ENCODE results near the gene SLC22A23.

Gene SLC22A23

DNA sequence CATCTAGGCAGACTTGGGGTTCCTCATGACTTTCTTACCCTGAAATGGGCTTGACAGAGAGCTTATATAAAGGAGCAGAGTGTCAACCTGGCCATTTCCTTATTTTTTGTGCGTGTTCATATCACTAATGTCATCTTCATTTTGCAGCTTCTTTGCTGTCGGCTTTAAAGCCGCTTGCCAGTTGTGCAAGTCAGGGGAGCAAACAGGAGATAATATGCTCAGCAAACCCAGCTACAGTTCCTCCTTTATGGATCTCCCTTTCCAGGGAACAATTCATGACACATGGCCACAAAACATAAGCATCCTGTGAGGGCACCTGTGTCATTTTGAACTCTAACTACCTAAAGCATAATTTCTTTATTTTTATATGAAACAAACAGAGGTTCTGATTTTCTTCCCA is 222.9 kb downstream of the SLC22A23 start:
- no peak overlapping the region for H3K4me3 ChIP-seq
- no peak for TF ChIP-seq EZH2 (IDR thresholded peaks at IDR 0.05)
- no peak for TF ChIP-seq POLR2AphosphoS5 (IDR thresholded peaks at IDR 0.05; ENCODE audit: borderline replicate concordance, low read depth, low read length)
- TF ChIP-seq FOXP2 (optimal IDR thresholded peaks at IDR 0.05; ENCODE audit: control extremely low read depth, extremely low read length, insufficient read depth): no peak
- H3K36me3 ChIP-seq (ENCODE audit: insufficient read depth, low read length): no peaks in the 10 kb centered on the region
- no peaks in the 10 kb centered on the region for H3K9me3 ChIP-seq (ENCODE audit: low read depth, low read length)
- no peak overlapping the region for H3K9ac ChIP-seq (ENCODE audit: insufficient read length)
- no peak overlapping the region for H3K27ac ChIP-seq
- no peak for DNase-seq (ENCODE audit: low read depth, low spot score)

DNA sequence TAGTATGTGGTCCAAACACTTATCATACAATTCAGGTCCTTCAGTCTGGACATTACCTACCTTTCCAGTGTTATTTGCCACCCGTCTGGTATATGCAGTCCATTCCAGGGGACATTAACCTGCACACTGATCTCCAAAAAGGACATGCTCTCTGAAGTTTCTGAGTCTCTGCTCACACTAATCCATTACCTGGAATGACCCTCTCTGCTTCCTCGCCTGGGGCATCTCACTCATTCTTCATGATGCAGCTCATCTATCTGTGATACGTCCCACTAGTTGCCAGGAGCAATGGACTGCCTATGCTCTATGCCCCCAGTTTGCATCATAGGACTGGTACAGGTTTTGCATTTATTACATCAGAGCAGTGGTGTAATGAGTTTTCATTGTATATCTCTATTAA is 223.5 kb downstream of the SLC22A23 start:
- no peak overlapping the region for H3K27ac ChIP-seq
- TF ChIP-seq FOXP2 (optimal IDR thresholded peaks at IDR 0.05; ENCODE audit: control extremely low read depth, extremely low read length, insufficient read depth) (no peak), POLR2AphosphoS5 (IDR thresholded peaks at IDR 0.05; ENCODE audit: borderline replicate concordance, low read depth, low read length) (no peak), EZH2 (IDR thresholded peaks at IDR 0.05) (no peak)
- H3K4me3 ChIP-seq: no peak overlapping the region
- no peaks in the 10 kb centered on the region for H3K9me3 ChIP-seq (ENCODE audit: low read depth, low read length)
- no peaks in the 10 kb centered on the region for H3K36me3 ChIP-seq (ENCODE audit: insufficient read depth, low read length)
- no peak for DNase-seq (ENCODE audit: low read depth, low spot score)
- no peak overlapping the region for H3K9ac ChIP-seq (ENCODE audit: insufficient read length)

- H3K27ac ChIP-seq: no peak overlapping the region
- no peaks in the 10 kb centered on the region for H3K36me3 ChIP-seq (ENCODE audit: insufficient read depth, low read length)
- no peak overlapping the region for H3K9ac ChIP-seq (ENCODE audit: insufficient read length)
- no peaks in the 10 kb centered on the region for H3K9me3 ChIP-seq (ENCODE audit: low read depth, low read length)
- DNase-seq (ENCODE audit: low read depth, low spot score): no peak
- peak overlapping the region; percentile 90 for H3K4me3 ChIP-seq
- no peak for TF ChIP-seq EZH2 (IDR thresholded peaks at IDR 0.05)
- no peak for TF ChIP-seq POLR2AphosphoS5 (IDR thresholded peaks at IDR 0.05; ENCODE audit: borderline replicate concordance, low read depth, low read length)
- TF ChIP-seq FOXP2 (optimal IDR thresholded peaks at IDR 0.05; ENCODE audit: control extremely low read depth, extremely low read length, insufficient read depth): no peak
These were observed 224.6 kb downstream of the SLC22A23 start for GRCh38 chr6:3232017-3232945.

DNA sequence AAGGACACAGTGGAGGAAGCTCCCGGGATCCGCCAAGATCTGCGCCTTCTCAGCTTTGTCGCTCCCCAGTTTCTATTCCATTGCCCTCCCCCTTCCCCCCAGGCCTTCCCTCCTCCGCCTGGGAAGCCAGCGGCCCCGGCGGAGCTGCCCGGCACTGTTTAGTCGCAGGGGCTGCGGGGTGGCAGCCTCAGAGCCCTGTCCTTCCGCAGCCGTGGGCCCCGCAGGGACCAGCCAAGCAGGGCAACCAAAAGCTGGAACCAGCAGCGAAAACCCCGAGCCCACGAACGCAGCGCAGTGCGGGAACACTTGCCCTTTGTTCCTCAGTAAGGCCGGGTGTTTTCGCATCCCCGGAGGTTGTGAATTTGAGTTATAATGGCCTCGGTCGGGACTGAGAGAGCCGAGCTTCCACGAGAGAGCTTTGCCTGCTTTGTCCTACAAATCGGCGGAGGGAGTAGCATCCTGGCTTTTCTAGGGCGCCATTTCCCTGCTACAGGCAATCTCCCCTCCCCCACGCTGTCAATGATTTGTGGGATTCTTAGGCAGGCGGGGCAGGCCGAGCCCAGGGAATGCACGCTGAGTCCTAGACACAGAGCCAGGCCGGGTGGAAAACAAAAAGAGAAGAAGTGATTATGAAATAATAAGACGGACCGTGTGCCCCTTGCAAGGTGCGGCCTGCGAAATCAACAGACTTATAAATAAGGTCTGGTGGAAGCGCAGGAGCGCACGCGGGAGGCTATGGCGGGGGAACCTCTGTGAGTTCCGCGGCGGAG is 225.4 kb downstream of the SLC22A23 start:
- no peak overlapping the region for H3K27ac ChIP-seq
- no peaks in the 10 kb centered on the region for H3K36me3 ChIP-seq (ENCODE audit: insufficient read depth, low read length)
- H3K9ac ChIP-seq (ENCODE audit: insufficient read length): peak overlapping the region; percentile 57
- DNase-seq (ENCODE audit: low read depth, low spot score): no peak
- TF ChIP-seq POLR2AphosphoS5 (IDR thresholded peaks at IDR 0.05; ENCODE audit: borderline replicate concordance, low read depth, low read length) (no peak), FOXP2 (optimal IDR thresholded peaks at IDR 0.05; ENCODE audit: control extremely low read depth, extremely low read length, insufficient read depth) (no peak), EZH2 (IDR thresholded peaks at IDR 0.05) (no peak)
- no peaks in the 10 kb centered on the region for H3K9me3 ChIP-seq (ENCODE audit: low read depth, low read length)
- H3K4me3 ChIP-seq: peak overlapping the region; percentile 90

DNA sequence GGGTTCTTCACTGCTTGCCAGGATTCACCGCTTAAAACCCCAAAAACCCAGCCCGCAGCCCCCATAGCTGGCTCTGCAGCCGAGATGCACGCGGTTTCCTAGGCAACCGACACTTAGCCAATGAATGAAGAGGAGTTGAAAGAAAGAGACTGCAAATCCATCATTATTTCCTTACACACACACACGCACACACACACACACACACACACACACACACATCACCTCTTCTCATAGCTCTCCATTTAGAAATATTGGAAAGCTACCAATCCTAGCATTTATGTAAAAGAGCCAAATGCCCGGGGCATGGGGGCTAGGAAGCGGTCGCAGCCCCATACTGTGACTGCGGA is 226.0 kb downstream of the SLC22A23 start:
- Histone ChIP-seq H3K4me3 (peak overlapping the region; percentile 90), H3K36me3 (ENCODE audit: insufficient read depth, low read length) (peaks cover 3% of the 10 kb centered on the region; the same call in 1 of the 2 replicates), H3K9ac (ENCODE audit: insufficient read length) (no peak overlapping the region), H3K27ac (no peak overlapping the region), H3K9me3 (ENCODE audit: low read depth, low read length) (no peaks in the 10 kb centered on the region)
- TF ChIP-seq EZH2 (IDR thresholded peaks at IDR 0.05): no peak
- TF ChIP-seq POLR2AphosphoS5 (IDR thresholded peaks at IDR 0.05; ENCODE audit: borderline replicate concordance, low read depth, low read length): no peak
- no peak for TF ChIP-seq FOXP2 (optimal IDR thresholded peaks at IDR 0.05; ENCODE audit: control extremely low read depth, extremely low read length, insufficient read depth)
- DNase-seq (ENCODE audit: low read depth, low spot score): no peak

DNA sequence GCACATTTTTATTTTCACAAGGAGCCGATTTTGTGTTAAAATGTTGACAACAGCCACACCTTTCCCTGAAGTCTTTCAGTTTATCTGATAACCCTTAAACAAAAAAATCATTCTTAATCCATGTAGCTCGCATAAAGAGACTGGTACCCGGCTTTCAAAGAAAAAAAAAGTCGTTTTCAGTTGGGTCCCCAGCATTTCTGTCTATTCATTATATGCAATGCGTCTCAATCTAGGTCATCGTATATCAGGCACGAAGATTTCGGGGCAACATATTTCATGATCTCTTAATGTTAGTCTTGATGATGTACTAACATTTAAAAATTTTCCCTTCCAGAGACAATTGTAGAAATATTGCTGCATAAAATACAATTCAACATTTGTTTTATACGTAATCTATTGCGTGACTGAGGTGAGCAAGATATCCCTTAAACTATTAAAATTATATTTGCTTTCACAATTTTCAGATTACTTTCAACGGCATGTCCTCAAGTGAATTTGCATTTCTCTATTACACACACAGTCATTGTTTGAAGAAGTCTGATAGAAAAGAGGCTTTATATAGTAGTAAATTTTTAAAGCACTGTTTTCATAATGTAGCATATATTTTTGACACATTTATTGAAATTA is 226.5 kb downstream of the SLC22A23 start:
- TF ChIP-seq EZH2 (IDR thresholded peaks at IDR 0.05) (no peak), FOXP2 (optimal IDR thresholded peaks at IDR 0.05; ENCODE audit: control extremely low read depth, extremely low read length, insufficient read depth) (no peak), POLR2AphosphoS5 (IDR thresholded peaks at IDR 0.05; ENCODE audit: borderline replicate concordance, low read depth, low read length) (no peak)
- peak overlapping the region; percentile 90 for H3K4me3 ChIP-seq
- no peak overlapping the region for H3K27ac ChIP-seq
- DNase-seq (ENCODE audit: low read depth, low spot score): no peak
- no peaks in the 10 kb centered on the region for H3K9me3 ChIP-seq (ENCODE audit: low read depth, low read length)
- peaks cover 3% of the 10 kb centered on the region; the same call in 1 of the 2 replicates for H3K36me3 ChIP-seq (ENCODE audit: insufficient read depth, low read length)
- H3K9ac ChIP-seq (ENCODE audit: insufficient read length): no peak overlapping the region

DNA sequence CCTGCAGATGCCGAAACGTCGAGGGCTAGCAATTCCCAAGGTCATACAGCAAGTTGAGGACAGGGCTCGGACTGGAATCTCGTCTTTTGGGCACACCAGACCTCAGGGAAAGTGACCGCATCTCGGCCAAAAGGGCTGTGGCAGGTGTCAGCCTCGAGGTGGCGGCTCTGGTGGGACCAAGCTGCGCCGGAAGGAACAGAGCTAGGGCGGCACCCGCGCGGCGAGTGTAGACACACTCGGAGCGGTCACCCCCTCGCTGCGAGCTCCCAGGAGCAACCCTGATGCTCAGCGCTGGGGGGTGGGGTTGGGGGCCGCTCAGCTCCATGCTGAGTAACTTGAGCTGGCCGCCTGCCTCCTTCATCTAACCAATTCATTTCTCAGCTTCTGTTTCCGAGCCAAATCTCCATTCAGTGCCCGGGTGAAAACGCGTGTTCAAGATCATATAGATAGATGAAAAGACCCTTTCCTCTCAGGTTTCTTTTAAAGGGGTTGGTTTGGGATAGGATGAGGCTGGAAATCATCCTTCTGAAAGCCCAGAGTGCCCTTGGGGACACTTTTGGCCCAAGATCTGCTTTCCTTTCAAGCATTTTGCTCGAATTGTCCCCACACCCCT is 227.2 kb downstream of the SLC22A23 start:
- no peak for DNase-seq (ENCODE audit: low read depth, low spot score)
- peak overlapping the region; percentile 90 for H3K4me3 ChIP-seq
- TF ChIP-seq FOXP2 (optimal IDR thresholded peaks at IDR 0.05; ENCODE audit: control extremely low read depth, extremely low read length, insufficient read depth) (no peak), POLR2AphosphoS5 (IDR thresholded peaks at IDR 0.05; ENCODE audit: borderline replicate concordance, low read depth, low read length) (no peak), EZH2 (IDR thresholded peaks at IDR 0.05) (no peak)
- H3K36me3 ChIP-seq (ENCODE audit: insufficient read depth, low read length): peaks cover 3% of the 10 kb centered on the region; the same call in 1 of the 2 replicates
- no peak overlapping the region for H3K27ac ChIP-seq
- no peak overlapping the region for H3K9ac ChIP-seq (ENCODE audit: insufficient read length)
- no peaks in the 10 kb centered on the region for H3K9me3 ChIP-seq (ENCODE audit: low read depth, low read length)

Data from SK-N-MC (cell line).